GM21515 (cell line): ENCODE measurements around the gene FEM1B.

Experiments
- ATAC-seq: cut with Tn5 transposase; IDR thresholded peaks from one replicate; pipeline ENCODE4 v1.9.1; 2021; ENCODE audit not compliant: unreplicated experiment

The FEM1B gene

GRCh38 chr15:68321229-68321628 lies 43.7 kb downstream of the FEM1B start:
- no peak for ATAC-seq

DNA sequence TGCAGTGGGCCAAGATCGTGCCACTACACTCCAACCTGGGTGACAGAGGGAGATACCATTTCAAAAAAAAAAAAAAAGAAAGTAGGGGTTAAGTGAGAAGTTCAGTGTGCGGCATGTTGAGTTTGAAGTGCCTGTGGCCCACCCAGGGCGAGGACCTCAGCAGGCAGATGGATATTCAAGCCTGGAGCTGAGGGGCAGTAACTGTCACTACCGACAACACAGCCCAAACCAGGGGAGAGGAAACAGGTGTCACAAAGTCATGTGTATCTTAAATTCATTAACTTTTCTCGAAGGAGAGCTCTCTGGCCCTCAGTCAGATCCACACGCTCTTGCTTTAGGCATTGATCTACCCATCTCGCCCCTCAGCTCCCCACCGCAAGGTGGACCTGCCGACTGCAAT lies 45.3 kb downstream of the FEM1B start:
- ATAC-seq, result no peak

- no peak for ATAC-seq
Measured at GRCh38 chr15:68325726-68326125, 48.2 kb downstream of the FEM1B start.

GRCh38 chr15:68326711-68327354 lies 49.3 kb downstream of the FEM1B start:
- ATAC-seq, result no peak

- no peak for ATAC-seq
Measured at GRCh38 chr15:68328443-68328842, 50.9 kb downstream of the FEM1B start.

DNA sequence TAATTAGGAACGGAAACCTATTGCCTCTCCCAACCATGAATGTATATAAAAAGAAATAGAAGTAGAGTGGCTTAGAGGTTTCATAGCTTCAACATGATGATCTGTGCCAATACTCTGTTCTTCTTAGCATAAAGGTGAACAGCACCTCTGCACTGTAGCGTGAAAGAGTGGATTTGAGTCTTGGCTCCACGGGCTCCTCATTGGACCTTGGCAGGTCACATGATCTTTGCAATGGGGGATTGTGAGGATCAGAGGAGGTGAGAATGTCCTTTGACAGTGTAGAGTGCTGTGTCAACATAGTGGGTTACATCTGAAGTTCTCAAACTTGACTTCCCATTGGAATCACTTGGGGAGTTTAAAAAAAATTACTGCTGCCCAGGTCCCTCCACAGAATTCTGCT lies 51.4 kb downstream of the FEM1B start:
- ATAC-seq, result no peak

DNA sequence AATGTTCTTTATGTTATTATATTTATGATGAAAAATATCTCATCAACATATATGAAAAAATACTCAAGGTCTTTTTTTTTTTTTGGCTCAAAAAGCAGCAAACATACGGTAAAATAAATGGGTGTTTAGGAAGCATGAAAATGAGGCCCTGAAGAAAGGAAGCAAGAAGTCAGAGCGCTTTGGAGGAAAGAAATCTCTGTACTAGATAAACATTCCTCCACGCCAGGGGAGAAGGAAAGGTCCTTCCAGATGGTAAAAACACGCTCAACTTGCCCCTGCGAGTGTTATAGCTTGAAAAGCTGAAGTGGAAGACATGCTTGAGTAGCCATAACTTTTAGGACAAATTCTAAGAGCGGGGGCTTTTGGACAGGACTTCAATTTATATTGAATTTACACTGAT lies 52.9 kb downstream of the FEM1B start:
- no peak for ATAC-seq

DNA sequence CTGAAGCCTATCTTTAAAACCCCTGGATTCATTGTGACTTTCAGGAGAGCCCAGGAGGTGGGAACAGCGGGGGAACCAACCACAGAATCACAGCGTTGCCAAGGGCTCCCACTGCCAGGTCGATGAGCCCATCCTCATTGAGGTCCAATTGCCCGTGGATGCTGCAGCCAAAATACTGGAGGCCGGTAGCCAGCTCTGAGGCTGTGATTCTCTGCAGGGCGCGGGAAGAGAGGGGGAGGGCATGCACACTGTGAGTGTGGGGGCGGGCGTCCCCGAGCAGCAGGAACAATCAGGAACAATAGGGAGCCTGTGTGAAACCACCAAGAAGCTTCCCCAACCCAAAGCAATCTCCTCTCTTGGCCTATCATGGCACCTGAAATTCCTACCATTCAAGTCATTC lies 53.4 kb downstream of the FEM1B start:
- no peak for ATAC-seq

DNA sequence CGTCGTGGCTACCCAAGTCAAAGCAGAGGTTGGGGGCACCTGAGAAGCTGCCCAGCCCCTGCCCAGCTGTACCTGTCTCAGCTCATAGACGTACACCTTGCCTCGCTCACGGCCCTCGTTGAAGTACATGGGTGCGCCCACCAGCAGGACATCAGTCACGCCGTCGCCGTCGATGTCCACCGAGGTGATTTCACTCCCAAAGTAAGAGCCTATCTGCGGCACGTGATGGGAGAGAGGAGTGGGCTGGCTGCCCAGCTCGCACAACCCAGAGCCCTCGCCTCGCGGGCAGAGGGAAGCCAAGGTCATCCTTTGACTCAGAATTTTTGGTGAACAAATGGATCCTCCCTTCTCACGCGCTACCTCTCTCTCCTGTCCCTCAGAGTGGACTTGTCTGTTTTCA lies 54.7 kb downstream of the FEM1B start:
- no peak for ATAC-seq

- no peak for ATAC-seq
Measured at GRCh38 chr15:68333775-68334470, 56.4 kb downstream of the FEM1B start.

- ATAC-seq, result no peak
Measured at GRCh38 chr15:68334661-68335124, 57.1 kb downstream of the FEM1B start.

DNA sequence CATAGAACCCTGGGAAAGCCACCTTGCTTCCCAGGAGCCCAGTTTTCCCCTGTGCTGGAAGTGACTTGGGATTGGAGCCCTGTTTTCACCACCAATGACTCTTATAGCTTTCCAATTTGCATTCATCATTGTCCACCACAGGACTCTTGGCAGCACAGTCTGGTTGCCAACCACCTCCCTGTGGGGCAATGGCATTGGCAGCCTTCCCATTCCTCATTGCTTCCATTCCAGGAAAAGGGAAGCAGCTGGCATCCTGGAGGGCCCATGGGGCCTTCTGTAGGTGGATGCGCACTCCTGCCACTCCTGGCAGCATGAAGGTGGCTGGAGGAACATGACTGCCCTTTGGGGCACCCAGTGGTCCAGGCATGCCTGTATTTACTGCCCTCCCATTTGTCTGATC lies 57.7 kb downstream of the FEM1B start:
- ATAC-seq, result no peak

- no peak for ATAC-seq
Measured at GRCh38 chr15:68335655-68336054, 58.1 kb downstream of the FEM1B start.

DNA sequence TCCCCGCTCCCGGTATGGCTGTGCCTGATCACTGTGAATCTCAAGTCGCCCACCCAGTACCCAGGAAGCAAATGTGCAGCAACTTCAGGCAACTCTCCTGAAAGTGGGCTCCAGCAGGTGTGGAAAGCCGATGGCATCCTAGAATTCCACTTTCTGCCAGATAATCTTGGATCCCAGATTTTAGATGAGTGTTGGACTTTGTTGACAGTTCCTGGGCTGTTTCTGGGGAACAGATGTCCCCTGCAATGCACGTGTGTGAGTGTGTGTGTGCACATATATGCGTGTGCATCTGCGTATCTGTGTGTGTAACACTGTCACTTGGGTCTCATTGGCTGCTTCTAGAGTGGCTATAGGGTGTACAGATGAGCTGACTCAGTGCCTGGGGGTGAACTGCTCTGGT lies 59.0 kb downstream of the FEM1B start:
- ATAC-seq, result no peak

DNA sequence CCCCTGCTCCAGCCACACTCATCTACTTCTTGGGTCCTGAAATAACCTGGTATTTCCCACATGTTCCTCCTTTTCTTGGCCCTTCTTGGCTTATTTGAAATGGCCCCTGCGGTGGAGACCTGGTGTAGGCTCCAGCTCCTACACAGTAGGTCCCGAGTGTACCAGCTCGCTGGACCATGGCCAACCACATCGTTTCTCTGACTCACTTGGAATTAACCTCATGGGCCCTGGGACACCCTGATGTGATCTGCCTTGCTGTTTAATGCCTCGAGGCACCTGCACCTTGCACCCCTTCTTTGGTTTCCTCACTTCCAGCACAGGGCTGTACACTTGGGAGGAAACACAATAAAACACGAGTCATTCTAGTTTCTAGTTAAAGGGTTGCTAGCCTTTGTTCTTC lies 60.3 kb downstream of the FEM1B start:
- ATAC-seq, result no peak

DNA sequence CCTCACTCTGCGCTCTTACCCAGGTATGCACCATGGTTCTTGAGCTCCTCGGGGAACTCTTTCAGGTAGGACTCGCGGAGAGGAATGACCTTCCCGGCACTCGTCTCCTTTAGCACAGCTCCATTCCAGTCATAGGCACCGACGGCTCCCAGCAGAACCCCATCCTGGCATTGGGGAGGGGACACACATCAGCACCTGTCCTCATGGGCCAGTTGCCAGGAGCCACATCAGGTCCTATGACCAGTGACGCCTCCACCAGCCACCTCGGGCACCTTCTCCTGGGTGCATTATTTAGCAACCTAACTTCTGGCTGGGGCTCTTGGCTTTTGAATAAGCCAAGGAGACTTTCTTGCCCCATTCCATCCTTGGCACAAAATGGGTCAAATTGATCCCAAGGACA lies 61.9 kb downstream of the FEM1B start:
- no peak for ATAC-seq

- no peak for ATAC-seq
Measured at GRCh38 chr15:68340726-68341671, 63.5 kb downstream of the FEM1B start.

DNA sequence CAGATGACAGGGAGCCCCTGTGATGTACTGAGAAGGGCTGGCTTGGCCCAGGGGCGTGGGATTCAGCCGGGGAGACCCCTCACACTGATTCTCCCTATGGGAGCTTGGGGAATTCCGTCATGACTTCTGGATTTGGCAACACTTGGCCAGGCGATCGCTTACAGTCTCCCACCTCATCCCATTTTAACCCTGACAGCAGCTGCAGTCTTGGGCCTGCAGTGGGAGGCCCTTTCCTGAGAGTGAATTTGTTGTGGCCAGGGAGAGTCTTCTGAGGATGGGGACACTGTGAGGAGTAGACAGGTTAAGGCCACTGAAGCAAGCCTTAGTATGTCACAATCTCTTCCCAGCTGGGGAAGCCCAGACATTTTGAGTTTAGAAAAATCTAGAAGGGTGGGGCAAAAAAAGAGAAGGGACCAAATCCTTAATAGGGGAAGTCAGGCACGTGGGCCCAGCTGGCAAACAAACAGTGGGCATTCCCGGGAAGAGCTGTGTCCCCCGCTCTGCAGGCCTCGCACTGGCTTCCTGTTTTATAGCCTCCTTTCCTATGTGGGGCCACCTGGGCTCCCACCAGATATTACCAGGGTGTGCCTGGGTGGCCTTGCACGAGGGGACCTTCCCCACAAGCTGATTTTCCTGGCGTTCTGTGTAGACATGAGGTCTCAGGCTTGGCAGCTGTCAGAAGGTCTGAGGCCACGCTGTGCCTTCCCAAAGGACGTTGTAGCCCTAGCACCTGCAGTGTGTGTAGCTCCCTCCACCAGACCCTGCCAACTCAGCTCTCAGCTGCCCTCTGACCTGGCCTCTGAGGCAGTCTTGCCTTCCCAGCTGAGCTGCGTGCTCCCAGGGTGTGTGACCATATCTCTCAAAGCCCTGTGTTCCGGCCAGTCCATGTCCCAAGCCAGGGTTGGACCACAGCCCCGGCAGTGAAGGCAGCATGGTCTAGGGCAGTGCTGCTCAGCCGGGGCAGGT lies 64.5 kb downstream of the FEM1B start:
- no peak for ATAC-seq

DNA sequence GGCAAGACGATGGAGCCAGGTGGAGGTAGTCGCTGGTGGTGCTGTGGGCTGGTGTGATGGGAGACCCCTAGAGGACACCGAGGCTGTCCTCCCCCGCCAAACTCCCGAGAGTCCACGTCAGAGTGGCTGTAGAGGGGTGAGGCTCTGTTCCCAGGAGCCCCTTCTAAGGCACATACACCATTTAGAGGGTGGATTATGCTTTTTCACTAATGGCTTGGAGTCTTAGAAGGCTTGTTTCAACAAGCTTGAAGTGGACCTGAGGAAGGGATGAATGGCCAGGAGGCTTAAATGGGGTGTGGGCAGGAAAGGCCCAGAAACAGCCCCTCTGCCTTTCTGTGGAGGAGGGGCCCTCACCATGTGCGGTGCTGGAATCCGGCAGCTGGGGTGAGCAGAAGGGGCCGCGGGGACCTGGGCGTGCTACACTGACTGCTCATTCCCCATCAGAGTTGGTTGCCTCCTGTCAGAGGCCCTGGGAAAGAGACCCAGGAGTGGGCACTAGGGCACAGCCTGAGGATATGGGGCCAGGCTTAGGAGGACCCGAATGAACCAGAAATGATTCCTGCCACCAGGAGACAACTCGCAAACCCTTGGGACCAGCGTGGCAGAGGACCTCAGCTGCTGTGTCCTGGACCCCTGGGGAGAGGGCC lies 66.2 kb downstream of the FEM1B start:
- ATAC-seq, result no peak

DNA sequence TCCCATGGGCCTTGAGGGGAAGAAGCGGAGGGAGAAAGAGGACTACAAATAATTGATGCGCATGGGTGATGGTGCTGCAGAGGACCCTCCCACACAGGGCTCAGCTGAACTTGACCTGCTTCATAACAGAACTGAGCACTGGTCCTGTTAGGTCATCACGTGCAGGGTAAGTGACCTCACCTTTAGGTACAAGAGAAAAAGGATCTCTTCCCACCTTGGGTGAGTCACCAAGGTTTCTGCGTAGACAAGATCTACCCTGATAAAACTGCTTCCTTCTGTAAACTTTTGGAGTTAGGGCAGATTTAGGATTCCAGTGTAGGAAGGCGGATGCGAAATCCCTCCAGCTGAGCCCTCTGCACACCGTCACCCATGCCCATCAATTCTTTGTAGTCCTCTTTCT lies 67.1 kb downstream of the FEM1B start:
- ATAC-seq, result no peak
